ENCODE results near the gene TRIM59.
"Not testable (repeated sequence)": the region's sequence is repeated elsewhere in the genome, so short reads cannot be mapped to it uniquely, and the experiment has no call there.

The TRIM59 gene

GRCh38 chr3:160452251-160452650 lies 2.7 kb upstream of the TRIM59 start:
- not testable (repeated sequence) for DNase-seq

GRCh38 chr3:160451602-160452001 lies 2.0 kb upstream of the TRIM59 start:
- peak; percentile 28 for DNase-seq

- peak; percentile 96 for DNase-seq
These were observed 1.3 kb upstream of the TRIM59 start for GRCh38 chr3:160450846-160451245.

GRCh38 chr3:160448845-160449635 lies 546 bp downstream of the TRIM59 start:
- DNase-seq, result peak; percentile 28

GRCh38 chr3:160447544-160447943 lies 2.0 kb downstream of the TRIM59 start:
- DNase-seq, result peak; percentile 56

DNA sequence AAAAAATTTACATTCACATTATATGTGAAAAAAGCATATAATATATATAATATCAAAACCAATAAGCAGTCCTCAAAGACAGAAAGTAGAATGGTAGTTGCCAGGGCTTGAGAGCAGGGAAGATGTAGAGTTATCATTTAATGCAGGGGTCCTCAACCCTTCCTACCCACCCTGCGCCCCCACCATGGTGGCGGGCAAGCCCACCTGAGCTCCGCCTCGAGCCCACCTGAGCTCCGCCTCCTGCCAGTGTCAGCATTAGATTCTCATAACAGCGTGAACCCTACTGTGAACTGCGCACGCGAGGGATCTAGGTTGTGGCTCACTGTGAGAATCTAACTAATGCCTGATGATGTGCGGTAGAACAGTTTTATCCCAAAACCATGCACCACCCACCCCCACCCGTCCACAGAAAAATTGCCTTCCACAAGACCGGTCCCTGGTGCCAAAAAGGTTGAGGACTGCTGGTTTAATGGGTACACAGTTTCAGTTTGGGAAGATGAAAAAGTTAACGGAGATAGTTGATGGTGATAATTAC lies 3.0 kb downstream of the TRIM59 start:
- DNase-seq, result no peak

- DNase-seq, result no peak
These were observed 3.7 kb downstream of the TRIM59 start for GRCh38 chr3:160445854-160446253.

- no peak for DNase-seq
These were observed 5.2 kb downstream of the TRIM59 start for GRCh38 chr3:160444411-160444810.

GRCh38 chr3:160440687-160441086 lies 8.9 kb downstream of the TRIM59 start:
- no peak for DNase-seq

- DNase-seq, result no peak
These were observed 12.5 kb downstream of the TRIM59 start for GRCh38 chr3:160437083-160437455.

DNA sequence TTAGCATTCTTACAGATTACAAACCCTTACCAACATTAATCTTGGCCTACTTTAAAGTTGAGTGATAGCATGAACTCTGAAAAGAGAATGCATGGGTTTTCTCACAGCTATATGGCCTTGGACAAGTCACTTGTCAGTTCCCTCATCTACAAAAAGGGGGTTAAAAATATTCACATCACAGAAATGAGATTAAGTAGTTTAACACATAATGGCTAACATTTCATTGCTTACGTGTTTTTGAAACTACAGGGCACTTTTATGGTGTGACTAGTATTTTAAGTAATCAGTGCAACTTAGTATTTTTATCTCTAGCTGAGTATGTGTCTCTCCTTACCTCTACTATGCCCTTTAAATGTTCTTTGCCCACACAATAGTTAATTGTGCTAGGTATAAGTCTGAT lies 13.8 kb downstream of the TRIM59 start:
- DNase-seq, result no peak

DNA sequence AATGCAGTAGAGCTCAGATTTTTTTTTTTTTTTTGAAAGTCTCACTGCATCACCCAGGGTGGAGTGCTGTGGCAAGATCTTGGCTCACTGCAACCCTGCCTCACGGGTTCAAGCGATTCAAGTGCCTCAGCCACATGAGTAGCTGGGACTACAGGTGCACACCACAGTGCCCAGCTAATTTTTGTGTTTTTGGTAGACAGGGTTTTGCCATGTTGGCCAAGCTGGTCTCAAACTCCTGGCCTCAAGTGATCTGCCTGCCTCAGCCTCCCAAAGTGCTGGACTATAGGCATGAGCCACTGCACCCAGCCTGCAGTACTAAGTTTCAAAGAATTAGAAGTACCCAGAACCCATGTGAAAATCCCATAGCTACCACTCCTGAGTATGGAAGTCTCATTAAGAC lies 14.5 kb downstream of the TRIM59 start:
- no peak for DNase-seq

GRCh38 chr3:160434071-160434470 lies 15.5 kb downstream of the TRIM59 start:
- DNase-seq, result peak; percentile 60

DNA sequence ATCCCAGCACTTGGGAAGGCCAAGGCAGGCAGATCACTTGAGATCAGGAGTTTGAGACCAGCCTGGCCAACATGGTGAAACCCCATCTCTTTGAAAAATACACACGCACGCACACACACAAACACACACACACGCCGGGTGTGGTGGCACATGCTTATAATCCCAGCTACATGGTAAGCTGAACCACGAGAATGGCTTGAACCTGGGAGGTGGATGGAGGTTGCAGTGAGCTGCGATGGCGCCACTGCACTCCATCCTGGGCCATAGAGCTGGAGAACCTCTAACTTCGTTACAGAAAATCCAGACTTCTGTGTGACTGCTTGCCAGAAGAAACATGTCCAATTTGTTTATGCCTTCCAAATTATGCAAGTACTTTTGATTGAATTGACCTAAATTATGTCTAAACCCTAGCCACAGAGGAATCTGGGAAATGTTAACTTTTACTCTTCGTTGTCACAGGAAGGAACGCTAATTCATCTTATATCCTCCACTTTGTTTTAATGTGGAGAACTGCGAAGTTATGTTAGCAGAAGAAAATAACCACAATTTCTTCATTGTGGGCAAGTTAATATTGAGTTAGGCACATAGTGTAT lies 21.7 kb downstream of the TRIM59 start:
- no peak for DNase-seq

DNA sequence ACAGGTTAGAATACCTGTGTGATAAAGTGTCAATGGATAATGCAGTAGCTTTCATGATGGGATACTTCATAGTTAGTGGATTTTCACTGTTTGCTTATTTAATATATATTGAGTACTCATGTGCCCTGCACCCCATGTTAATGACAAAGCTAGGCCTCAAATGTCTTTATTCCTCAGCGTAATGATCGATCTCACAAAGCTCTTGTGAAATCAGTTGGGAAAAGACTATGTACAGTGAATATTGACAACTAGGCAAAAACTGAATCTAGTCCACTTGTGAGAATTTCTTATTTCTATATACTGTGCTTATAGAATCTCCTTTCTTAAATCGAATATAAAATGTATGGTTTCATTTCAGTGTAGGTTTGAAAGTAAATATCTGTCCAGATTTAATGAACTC lies 32.3 kb downstream of the TRIM59 start:
- no peak for DNase-seq

DNA sequence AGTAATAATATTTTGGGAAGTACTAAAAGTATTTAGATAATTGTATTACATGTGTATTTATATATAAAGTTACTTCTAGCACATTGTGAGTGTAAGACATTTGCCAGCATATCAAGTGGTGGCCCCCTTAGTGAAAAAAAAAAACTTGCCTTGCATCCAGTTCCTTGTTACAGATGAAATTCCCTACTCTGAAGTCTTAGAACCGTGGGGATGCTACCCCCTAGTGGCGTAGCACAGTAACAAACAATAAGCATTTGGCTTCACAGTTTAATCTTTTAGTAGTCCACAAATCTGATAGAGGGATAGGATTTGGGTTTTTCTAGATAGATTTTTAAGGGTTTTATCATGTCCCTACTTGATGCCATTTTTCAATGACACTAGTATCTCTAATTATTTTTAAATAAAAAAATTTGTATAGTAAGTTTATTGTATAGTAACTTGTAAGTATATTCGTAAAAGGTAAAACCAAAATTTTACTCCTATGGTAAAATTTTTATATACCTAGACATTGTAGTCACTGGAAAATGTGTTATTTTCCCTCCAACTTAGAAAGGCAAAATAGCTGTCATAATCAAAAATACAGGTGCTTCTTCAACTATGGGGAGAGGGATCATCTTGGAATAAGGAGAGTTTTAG lies 35.9 kb downstream of the TRIM59 start:
- DNase-seq, result peak; percentile 75

DNA sequence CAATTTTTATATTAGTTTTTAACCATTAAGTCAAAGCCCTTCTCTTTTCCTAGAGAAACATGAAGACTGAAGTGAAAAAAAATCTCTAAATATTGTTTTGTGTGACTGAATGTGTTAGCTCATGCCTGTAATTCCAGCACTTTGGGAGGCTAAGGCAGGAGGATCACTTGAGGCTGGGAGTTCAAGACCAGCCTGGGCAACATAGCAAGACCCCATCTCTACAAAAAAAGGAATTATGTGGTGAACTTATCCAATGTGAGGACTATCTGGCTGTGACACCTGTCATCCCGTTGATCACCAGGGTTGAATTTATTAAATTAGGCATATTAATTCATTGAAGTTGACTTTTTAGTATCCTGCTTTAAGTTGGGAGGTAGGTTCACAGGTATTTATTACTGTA lies 37.1 kb downstream of the TRIM59 start:
- no peak for DNase-seq

DNA sequence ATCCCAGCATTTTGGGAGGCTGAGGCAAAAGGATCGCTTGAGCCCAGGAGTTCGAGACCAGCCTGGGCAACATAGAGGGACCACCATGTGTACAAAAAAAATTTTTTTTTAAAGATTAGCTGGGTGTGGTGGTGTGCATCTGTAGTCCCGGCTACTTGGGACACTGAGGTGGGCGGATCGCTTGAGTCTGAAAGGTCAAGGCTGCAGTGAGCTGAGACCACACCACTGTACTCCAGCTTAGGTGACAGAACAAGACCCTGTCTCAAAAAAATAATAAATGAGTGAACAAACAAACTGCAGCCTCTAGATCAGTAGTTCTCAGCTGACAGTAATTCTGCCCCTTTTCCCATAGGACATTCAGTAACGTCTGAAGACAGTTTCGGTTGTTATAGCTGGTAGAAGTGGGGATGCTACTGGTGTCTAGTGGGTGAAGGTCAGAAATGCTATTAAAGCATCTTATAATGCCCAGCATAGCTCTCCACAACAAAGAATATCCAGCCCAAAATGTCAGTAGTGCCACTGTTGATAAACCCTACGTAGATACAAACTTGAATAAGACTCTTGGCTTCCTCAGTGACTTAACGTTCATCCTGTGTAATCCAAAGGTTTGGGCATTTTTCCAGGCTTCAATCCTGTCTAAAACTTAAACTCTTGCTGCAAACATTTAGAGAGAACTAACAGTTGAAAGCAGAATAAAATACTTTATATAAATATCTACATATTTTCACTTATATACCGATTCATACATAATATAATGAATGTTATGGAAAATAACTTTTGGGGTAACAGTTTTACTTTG lies 39.6 kb downstream of the TRIM59 start:
- no peak for DNase-seq

DNA sequence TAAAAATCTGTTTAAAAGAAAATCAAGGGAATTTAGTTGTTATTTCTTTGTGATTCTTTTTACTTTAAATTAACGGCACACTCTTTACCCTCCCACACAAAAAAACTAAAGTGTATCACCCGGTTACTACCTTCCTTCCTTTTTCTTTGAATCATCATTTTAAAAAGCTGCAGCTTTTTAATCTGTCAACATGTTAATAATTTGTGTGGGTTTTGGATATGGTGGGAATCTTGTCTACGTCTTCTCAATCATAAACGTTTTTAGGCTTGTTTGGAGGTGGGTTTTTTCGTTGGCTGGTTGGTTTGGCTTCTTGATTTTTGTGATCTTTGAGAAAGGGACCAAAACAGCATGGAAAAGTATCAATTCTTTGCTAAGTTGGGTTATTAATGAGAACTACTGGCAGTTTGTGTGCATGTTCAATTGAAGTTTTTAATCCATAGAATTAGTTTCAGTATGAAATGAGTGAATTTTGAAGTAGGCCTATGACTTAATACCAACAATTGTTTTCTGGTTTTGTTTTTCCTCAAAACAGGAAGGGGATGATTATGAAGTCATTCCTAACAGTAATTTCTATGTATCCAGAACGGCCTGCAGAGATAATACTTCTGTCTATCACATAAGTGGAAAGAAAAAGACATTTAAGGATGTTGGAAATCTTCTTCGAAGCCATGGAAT lies 45.7 kb downstream of the TRIM59 start:
- no peak for DNase-seq

DNA sequence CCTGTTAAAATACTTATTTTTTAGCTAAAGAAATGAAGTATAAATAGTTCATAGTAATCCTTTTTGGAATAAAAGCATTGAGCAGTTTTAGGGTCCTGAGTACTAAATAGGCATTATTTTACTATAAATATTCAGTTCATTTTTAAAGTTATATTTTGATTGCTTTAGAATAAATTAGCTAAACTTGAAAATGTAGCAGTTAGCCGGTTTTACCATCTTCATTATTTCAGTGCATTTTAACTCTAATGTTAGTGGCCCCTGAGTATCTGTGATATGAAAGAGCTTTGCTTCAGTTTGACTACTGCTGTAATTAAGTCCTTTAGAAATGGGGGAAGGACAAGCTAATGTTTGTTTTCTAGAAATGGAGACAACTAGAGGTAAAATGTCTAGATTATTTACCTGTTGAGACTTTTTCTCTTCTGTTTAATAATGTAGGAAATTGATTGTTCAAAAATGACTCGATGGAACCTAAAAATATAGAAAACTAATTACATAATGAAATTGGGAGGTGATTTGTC lies 46.5 kb downstream of the TRIM59 start:
- DNase-seq, result no peak

DNA sequence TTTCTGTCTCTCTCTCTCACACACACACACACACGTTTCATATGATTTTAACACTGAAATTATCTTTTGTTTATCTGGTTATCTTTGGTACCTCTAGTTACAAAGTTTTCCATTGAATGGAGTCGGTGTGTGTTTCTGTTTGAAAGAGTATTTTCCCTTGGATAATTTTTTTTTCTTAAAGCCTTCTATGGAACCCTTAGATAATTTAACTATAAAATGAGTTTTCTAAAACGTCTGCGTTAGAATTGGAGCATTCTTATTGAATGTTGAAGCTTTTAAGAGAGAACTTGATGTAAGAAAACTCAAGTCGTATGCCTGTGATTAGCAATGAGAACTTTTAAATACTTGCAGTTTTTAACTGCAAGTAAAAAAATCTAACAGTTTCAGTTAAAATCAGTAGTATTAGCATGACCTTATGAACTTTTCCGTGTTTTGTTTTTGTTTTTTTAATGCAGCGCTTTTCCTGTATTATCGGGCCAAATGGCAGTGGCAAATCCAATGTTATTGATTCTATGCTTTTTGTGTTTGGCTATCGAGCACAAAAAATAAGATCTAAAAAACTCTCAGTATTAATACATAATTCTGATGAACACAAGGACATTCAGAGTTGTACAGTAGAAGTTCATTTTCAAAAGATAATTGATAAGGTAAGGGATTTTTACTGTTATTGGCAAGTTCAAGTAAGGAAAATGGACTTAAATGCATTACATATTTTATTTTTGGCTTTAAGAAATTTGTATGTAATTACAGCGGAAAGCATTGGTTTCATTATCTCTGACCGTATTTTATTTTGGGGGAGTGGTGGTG lies 47.2 kb downstream of the TRIM59 start:
- no peak for DNase-seq

Data from fibroblast of skin of right quadriceps (primary cell).